ENCODE data around the gene ANKLE1.

Gene ANKLE1

GRCh38 chr19:17325881-17326594, 44.3 kb downstream of the ANKLE1 start:
- DNase-seq (ENCODE audit: low spot score), result no peak

- DNase-seq (ENCODE audit: low spot score), result no peak
Measured at GRCh38 chr19:17326595-17326966, 44.9 kb downstream of the ANKLE1 start.

- no peak for DNase-seq (ENCODE audit: low spot score)
Measured at GRCh38 chr19:17327068-17327653, 45.5 kb downstream of the ANKLE1 start.

GRCh38 chr19:17327654-17328516, 46.2 kb downstream of the ANKLE1 start:
- no peak for DNase-seq (ENCODE audit: low spot score)

GRCh38 chr19:17328517-17329365, 47.0 kb downstream of the ANKLE1 start:
- no peak for DNase-seq (ENCODE audit: low spot score)

GRCh38 chr19:17329366-17330261, 47.9 kb downstream of the ANKLE1 start:
- DNase-seq (ENCODE audit: low spot score), result no peak

DNA sequence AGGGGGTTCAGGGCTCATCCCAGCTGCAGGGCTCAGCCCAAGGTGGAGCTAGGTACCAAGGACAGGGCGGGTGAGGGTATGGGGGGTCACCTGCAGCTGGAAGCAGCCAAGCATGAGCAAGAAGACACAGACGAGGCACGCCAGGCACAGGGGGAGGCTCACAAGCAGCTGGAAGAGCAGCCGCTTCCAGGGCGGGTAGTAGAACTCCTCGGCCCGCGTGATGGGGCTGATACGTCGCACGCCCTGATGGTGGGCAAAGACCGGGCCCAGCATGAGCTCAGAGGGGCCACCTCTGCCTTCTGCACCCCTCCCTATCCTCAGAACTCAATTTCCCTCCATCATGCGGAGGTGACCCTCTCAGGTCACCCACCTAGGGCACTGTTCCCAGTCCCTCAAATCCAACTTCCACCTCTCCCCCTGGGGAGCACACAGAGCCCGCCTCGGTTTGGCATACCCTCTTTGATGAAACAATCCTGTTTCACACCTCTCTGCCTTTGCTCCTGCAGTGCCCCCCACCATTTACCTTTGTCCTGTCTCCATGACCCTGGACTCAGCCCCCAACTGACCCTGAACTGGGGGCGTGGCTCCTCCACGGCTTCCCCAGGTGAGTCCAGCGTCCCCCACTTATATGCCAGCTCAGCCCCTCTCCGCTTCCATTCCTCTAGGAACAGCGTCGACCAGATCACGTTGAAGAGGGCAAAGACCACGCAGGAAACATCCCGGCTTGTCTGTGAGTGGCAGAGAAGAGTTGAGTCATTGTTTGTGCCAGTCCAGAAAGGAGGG, 48.8 kb downstream of the ANKLE1 start:
- DNase-seq (ENCODE audit: low spot score), result no peak

DNA sequence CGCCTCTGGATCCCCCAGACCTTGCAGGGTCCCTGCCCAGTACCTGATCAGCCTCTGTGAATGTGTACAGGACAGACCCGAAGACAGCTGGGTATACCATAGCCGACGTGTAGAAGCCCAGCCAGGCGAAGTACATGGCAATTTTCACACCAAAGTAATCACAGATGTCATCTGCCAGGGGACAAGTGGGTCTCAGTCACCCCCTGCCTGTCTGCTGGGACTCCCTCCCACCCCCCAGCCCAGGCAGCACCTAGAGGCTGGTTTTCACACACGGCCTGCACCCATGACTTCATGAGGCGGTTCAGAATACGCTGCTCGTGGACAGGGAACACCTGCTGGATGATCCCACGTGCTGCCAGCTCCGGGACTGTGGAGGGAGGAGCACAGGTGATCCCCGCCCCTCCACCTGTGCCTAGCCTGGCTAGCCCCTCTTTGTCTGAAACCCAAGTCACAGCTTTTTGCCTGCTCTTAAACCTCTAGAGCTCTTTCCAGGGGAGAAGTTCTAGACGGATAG, 49.4 kb downstream of the ANKLE1 start:
- no peak for DNase-seq (ENCODE audit: low spot score)

GRCh38 chr19:17332360-17332676, 50.6 kb downstream of the ANKLE1 start:
- DNase-seq (ENCODE audit: low spot score), result no peak

- peak; percentile 67 for DNase-seq (ENCODE audit: low spot score)
Measured at GRCh38 chr19:17332677-17333581, 51.2 kb downstream of the ANKLE1 start.

- DNase-seq (ENCODE audit: low spot score), result no peak
Measured at GRCh38 chr19:17333611-17334413, 52.1 kb downstream of the ANKLE1 start.

DNA sequence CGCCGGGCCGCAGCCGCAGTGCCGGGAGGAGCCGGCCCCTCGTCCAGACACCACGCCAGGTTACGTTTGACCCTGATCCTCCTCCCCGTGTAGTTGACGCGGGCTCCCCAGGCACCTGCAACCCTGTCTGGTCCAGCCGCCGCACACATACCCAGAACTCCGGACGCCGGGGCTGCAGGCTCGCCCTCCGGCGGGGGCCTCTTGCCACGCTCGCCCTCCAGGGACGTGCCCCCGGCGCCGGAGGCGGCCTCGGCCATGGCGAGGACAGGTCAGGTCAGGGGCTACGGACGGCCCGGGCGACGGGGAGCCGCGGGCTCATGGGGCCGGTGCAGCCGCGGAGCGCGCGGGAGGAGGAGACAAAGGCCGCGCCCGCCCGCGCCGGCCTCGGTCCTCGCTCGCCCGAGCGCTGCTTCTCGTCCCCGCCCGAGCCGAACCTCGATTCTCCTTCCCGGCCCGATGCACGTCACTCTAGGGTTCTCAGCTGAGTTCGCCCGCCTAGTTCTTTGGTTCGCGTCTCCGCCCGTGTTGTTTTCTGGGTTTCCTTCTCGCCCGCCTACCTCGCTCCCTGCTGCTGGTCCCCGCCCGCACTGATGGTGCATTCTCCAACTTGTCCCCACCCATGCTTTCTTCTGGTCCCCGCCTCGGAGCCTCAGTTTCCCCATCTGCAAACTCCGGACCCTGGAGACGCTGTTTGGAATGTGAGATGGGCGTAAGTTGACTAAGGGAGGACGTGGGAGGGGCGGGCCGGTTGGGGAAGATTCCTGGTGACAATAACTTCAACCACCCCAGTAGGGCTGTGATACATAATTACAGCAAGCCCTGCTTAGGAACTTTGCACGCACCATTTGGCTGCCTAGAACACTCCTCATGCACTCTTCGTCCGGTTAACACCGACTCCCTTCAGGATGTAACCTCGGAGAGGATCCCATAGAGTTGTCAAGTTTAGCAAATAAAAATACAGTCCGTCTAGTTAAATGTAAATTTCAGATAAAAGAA, 53.0 kb downstream of the ANKLE1 start, which contains the start of gene ANO8:
Gene ANO8 (minus strand): TSS at position 442 of the 996 bp plus-strand sequence. CDS start 185 bp downstream, at position 257.
- peak; percentile 85 for DNase-seq (ENCODE audit: low spot score)

GRCh38 chr19:17335575-17335974, 53.9 kb downstream of the ANKLE1 start:
- DNase-seq (ENCODE audit: low spot score), result no peak
